Neural crest cell (in vitro differentiated cells): ENCODE results near the gene RBM26. TPM values are rescaled to one million over a fixed set of nuclear protein-coding genes. Genes with fewer than 3 reads are reported as not detected.

Experiments
- DNase-seq: peaks from one replicate; pipeline ENCODE4 v3.0.0; 2021; ENCODE audit warnings: low read depth, mixed read lengths, low spot score
- H3K27ac Mint-ChIP-seq: one replicate; pipeline ENCODE4 v1.8.0; 2021; ENCODE audit warnings: mild to moderate bottlenecking, mixed read lengths; ENCODE audit not compliant: unreplicated experiment
- H3K27me3 Mint-ChIP-seq: 2 replicates; pipeline ENCODE4 v1.8.0; 2021; ENCODE audit warnings: low read depth, mild to moderate bottlenecking, mixed read lengths
- H3K36me3 Mint-ChIP-seq: 2 replicates; pipeline ENCODE4 v1.8.0; 2021; ENCODE audit warnings: low read depth, mild to moderate bottlenecking, mixed read lengths
- H3K4me1 Mint-ChIP-seq: 2 replicates; pipeline ENCODE4 v1.8.0; 2021; ENCODE audit warnings: mixed read lengths
- H3K4me3 Mint-ChIP-seq: one replicate; pipeline ENCODE4 v1.8.0; 2021; ENCODE audit warnings: mild to moderate bottlenecking, mixed read lengths
- H3K9me3 Mint-ChIP-seq: 2 replicates; pipeline ENCODE4 v1.8.0; 2021; ENCODE audit warnings: mixed read lengths
- total RNA-seq: library from RNA; stranded (reverse); gene quantifications from 2 replicates; pipeline ENCODE4 v1.2.1, GENCODE V29; 2021
- TF ChIP-seq, protein P1 (sequence below): fragments of 200-600 bp; sonication (generic); conservative IDR thresholded peaks from 2 replicates; pipeline ENCODE4 v1.5.0; 2021; ENCODE audit warnings: antibody characterized with exemption, mild to moderate bottlenecking

RBM26 gene
- total RNA-seq, 1 donor from 2014 or later = 78.1 TPM

DNA sequence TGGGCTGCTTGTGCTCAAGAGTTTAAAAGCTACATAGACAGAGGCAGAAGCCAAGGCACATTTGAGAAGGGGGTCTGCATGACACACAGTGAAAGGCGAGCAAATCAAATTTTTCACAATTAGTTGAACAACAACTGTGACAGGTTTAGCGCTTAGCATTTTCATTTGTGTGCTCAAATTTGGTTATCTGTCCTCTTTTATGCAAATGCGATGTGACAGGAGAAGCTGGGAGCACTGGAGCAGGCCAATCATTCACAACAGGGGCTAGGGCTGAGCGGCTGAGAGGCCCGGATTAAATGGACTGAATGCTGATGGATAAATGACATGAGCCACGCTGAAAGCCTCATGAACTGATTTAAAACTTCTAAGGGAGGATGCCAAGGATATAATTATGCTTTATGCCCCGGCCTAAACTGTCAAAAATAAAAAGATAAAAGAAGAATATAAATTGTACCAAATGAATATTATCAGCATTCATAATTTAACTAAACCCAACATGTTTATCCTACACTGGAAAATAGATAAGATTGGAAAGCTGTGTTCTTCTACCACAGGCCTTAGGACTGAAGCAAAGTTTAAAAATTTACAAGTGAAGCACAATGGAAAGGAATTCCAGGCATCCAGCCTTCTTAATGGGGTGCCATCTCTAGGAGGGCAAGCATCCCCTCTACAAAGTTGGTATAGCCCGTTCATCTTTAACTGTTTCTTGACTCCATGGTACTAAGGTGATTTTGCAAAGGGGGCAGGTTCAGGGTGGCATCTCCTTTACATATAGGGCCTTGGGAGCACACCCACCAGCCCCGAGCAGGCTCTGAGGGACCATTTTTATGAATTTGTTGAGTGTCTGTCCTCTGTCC lies 117.9 kb downstream of the RBM26 start:
- no peaks in the 10 kb centered on the region for H3K27me3 Mint-ChIP-seq
- no peak overlapping the region for H3K27ac Mint-ChIP-seq
- no peaks in the 10 kb centered on the region for H3K9me3 Mint-ChIP-seq
- H3K4me1 Mint-ChIP-seq = peaks cover 19% of the 10 kb centered on the region
- TF ChIP-seq, protein P1, sequence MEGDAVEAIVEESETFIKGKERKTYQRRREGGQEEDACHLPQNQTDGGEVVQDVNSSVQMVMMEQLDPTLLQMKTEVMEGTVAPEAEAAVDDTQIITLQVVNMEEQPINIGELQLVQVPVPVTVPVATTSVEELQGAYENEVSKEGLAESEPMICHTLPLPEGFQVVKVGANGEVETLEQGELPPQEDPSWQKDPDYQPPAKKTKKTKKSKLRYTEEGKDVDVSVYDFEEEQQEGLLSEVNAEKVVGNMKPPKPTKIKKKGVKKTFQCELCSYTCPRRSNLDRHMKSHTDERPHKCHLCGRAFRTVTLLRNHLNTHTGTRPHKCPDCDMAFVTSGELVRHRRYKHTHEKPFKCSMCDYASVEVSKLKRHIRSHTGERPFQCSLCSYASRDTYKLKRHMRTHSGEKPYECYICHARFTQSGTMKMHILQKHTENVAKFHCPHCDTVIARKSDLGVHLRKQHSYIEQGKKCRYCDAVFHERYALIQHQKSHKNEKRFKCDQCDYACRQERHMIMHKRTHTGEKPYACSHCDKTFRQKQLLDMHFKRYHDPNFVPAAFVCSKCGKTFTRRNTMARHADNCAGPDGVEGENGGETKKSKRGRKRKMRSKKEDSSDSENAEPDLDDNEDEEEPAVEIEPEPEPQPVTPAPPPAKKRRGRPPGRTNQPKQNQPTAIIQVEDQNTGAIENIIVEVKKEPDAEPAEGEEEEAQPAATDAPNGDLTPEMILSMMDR = no peak
- H3K4me3 Mint-ChIP-seq = no peak overlapping the region
- no peaks in the 10 kb centered on the region for H3K36me3 Mint-ChIP-seq
- no peak for DNase-seq

DNA sequence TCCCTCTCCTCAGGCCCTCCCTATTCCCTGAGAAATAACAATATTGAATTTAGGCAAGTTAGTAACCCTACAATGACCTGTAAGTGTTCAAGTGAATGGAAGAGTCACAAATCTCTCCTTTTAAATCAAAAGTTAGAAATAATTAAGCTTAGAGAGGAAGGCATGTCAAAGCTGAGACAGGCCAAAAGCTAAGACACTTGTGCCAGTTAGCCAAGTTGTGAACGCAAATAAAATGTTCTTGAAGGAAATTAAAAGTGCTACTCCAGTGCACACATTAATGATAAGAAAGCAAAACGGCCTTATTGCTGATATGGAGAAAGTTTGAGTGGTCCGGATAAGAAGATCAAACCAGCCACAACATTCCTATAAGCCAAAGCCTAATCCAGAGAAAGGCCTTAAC lies 120.9 kb downstream of the RBM26 start:
- H3K9me3 Mint-ChIP-seq = no peaks in the 10 kb centered on the region
- peaks cover 19% of the 10 kb centered on the region for H3K4me1 Mint-ChIP-seq
- no peak for DNase-seq
- no peak overlapping the region for H3K27ac Mint-ChIP-seq
- TF ChIP-seq, protein P1 = no peak
- no peaks in the 10 kb centered on the region for H3K27me3 Mint-ChIP-seq
- no peak overlapping the region for H3K4me3 Mint-ChIP-seq
- H3K36me3 Mint-ChIP-seq = no peaks in the 10 kb centered on the region

DNA sequence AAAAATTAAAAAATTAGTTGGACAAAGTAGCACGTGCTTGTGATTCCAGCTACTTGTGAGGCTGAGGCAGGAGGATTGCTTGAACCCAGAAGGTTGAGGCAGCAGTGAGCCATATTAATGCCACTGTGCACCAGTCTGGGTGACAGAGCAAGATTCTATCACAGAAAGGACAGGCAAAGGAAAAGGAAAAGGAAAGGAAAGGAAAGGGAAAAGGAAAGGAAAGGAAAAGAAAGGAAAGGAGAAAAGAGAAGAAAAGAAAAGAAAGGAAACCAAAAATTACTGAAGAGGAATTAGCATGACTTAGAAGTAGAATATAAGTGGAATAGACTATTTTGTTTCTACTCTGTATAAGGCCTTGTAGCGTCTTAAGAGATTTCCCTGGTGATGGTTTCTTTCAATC lies 122.3 kb downstream of the RBM26 start:
- no peaks in the 10 kb centered on the region for H3K9me3 Mint-ChIP-seq
- TF ChIP-seq, protein P1 = no peak
- peak overlapping the region; percentile 52 for H3K27ac Mint-ChIP-seq
- H3K4me3 Mint-ChIP-seq = no peak overlapping the region
- H3K4me1 Mint-ChIP-seq = peaks cover 16% of the 10 kb centered on the region
- no peak for DNase-seq
- no peaks in the 10 kb centered on the region for H3K36me3 Mint-ChIP-seq
- H3K27me3 Mint-ChIP-seq = no peaks in the 10 kb centered on the region

DNA sequence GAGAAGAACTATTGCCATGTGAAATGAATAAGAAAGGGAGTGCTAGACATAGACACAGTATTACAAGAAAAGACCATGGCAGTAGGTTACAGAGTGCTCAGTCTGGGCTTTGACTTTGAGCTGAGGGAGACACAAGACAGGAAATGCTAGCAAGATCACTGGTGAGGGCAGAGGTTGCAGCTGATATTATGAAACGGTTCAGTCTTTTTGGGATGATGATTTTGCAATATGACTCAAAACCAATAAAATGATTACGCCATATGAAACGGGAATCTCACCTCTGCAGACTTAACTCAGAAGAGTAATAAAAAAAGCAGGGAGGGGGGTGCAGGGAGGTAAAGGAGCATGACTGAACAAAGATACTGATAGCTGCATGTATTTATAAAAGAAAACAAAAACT lies 123.1 kb downstream of the RBM26 start:
- Mint-ChIP-seq H3K36me3 (no peaks in the 10 kb centered on the region), H3K4me3 (no peak overlapping the region), H3K27me3 (no peaks in the 10 kb centered on the region), H3K9me3 (no peaks in the 10 kb centered on the region), H3K4me1 (peaks cover 8% of the 10 kb centered on the region), H3K27ac (no peak overlapping the region)
- DNase-seq = no peak
- TF ChIP-seq, protein P1 = no peak

DNA sequence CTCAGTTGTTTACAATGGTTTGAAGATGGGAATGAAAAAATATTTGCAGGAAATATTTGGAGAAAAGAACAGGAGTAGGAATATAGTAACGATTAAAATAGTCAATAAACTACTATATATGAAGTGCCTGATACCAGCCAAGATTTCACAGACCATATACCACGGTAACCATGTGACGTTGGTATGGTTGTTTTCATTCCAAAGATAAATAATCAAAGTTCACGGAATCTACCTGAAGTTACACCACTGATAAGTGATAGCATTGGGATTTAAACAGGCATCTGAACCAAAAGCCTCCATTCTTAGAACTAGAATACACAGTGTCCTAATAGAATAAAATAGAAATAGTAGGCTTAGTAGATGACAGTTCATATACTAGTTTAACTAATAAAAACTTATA lies 123.5 kb downstream of the RBM26 start:
- Mint-ChIP-seq H3K4me3 (no peak overlapping the region), H3K27me3 (no peaks in the 10 kb centered on the region), H3K4me1 (peaks cover 4% of the 10 kb centered on the region), H3K9me3 (no peaks in the 10 kb centered on the region), H3K36me3 (no peaks in the 10 kb centered on the region), H3K27ac (no peak overlapping the region)
- no peak for DNase-seq
- TF ChIP-seq, protein P1 = no peak
